GM23338 (cell line): ENCODE results near the gene ZNF581.

Experiments
- CREB1 ChIP-seq: fragments of 250-450 bp; sonication (Bioruptor Pico); IDR thresholded peaks from 2 replicates; pipeline ENCODE4 v1.5.0; 2020; ENCODE audit warnings: low read depth, mild to moderate bottlenecking, moderate library complexity
- CTCF ChIP-seq, 2 experiments: fragments of 200-600 bp in 1 of 2; sonication (generic) in 1 of 2; conservative IDR thresholded peaks; 2 replicates each; pipeline versions ENCODE4 v1.5.1 to v1.6.1; 2016 to 2017; ENCODE audit warnings: antibody characterized with exemption in 2 of 2, low read depth in 2 of 2, mild to moderate bottlenecking in 2 of 2, moderate library complexity in 1 of 2
- EZH2 ChIP-seq: fragments of 200-600 bp; sonication (generic); IDR thresholded peaks from one replicate; pipeline ENCODE4 v1.8.0; 2017; ENCODE audit warnings: antibody characterized with exemption, mild to moderate bottlenecking, low read depth; ENCODE audit not compliant: unreplicated experiment
- EZH2phosphoT487 ChIP-seq: fragments of 200-600 bp; sonication (generic); IDR thresholded peaks from one replicate; pipeline ENCODE4 v1.8.1; 2018; ENCODE audit warnings: antibody characterized with exemption; ENCODE audit not compliant: unreplicated experiment
- JUNB ChIP-seq: IDR thresholded peaks from one replicate; pipeline ENCODE4 v1.6.1; 2016; ENCODE audit warnings: antibody characterized with exemption; ENCODE audit not compliant: unreplicated experiment
- NANOG ChIP-seq: IDR thresholded peaks from 2 replicates; pipeline ENCODE4 v1.6.1; 2016; ENCODE audit warnings: antibody characterized with exemption, borderline replicate concordance
- POLR2AphosphoS5 ChIP-seq: IDR thresholded peaks from 2 replicates; pipeline ENCODE4 v1.6.1; 2016; ENCODE audit warnings: antibody characterized with exemption, low read depth
- REST ChIP-seq: IDR thresholded peaks from one replicate; pipeline ENCODE4 v1.6.1; 2018; ENCODE audit warnings: antibody characterized with exemption; ENCODE audit not compliant: unreplicated experiment
- STAT1 ChIP-seq: IDR thresholded peaks from one replicate; pipeline ENCODE4 v1.6.1; 2016; ENCODE audit warnings: antibody characterized with exemption; ENCODE audit not compliant: unreplicated experiment
- ZNF114 ChIP-seq: fragments of 250-450 bp; sonication (Bioruptor Pico); IDR thresholded peaks from 2 replicates; pipeline ENCODE4 v1.5.0; 2020; ENCODE audit warnings: mild to moderate bottlenecking, moderate library complexity
- ZNF462 ChIP-seq: fragments of 250-450 bp; sonication (Bioruptor Pico); IDR thresholded peaks from 2 replicates; pipeline ENCODE4 v1.5.0; 2020; ENCODE audit warnings: mild to moderate bottlenecking, moderate library complexity

GRCh38 chr19:55666343-55667005 is 23.0 kb downstream of the ZNF581 start:
- TF ChIP-seq EZH2, result no peak
- TF ChIP-seq CTCF (conservative IDR thresholded peaks at IDR 0.05; ENCODE audit: low read depth in 2 of 2), result no peak
- no peak for TF ChIP-seq REST
- no peak for TF ChIP-seq CREB1 (CRISPR knock-in tag)
- no peak for TF ChIP-seq POLR2AphosphoS5
- TF ChIP-seq EZH2phosphoT487, result no peak
- no peak for TF ChIP-seq NANOG
- no peak for TF ChIP-seq ZNF114 (CRISPR knock-in tag)
- no peak for TF ChIP-seq ZNF462 (CRISPR knock-in tag)
- TF ChIP-seq JUNB, result no peak
- TF ChIP-seq STAT1, result no peak
